WTC11 (cell line): ENCODE data around the gene KIAA1755. TPM values are rescaled to one million over a fixed set of nuclear protein-coding genes. Genes with fewer than 3 reads are reported as not detected.

Experiments used
- ATAC-seq: fragments of 200-7000 bp; cut with Tn5 transposase; 2 replicates; pipeline ENCODE4 v1.10.0; 2021; ENCODE audit warnings: mild to moderate bottlenecking, moderate library complexity
- CTCF ChIA-PET: fragments of 300-600 bp; sonication (Branson Sonifier 250); formaldehyde crosslinking; loops from one replicate; lab custom pipeline; 2021; ENCODE audit warnings: antibody characterized with exemption; lab: Charles Lee
- POLR2A ChIA-PET: fragments of 350-600 bp; sonication (Branson Sonifier 250); formaldehyde crosslinking; loops from one replicate; lab custom pipeline; 2021; ENCODE audit warnings: antibody characterized with exemption; lab: Charles Lee
- DNase-seq: peaks from one replicate; pipeline ENCODE4 v3.0.0; 2021; ENCODE audit warnings: low spot score
- H3K27ac Mint-ChIP-seq: 2 replicates; pipeline ENCODE4 v1.8.0; 2021; ENCODE audit warnings: mixed read lengths
- H3K27me3 Mint-ChIP-seq: 2 replicates; pipeline ENCODE4 v1.8.0; 2021; ENCODE audit warnings: low read depth, mild to moderate bottlenecking, moderate library complexity, mixed read lengths
- H3K36me3 Mint-ChIP-seq: 2 replicates; pipeline ENCODE4 v1.8.0; 2021; ENCODE audit warnings: mixed read lengths
- H3K4me1 Mint-ChIP-seq: 2 replicates; pipeline ENCODE4 v1.8.0; 2022; ENCODE audit warnings: mixed read lengths
- H3K4me3 Mint-ChIP-seq: 2 replicates; pipeline ENCODE4 v1.8.0; 2021; ENCODE audit warnings: mild to moderate bottlenecking, moderate library complexity, mixed read lengths
- H3K9me3 Mint-ChIP-seq: 2 replicates; pipeline ENCODE4 v1.8.0; 2021; ENCODE audit warnings: mixed read lengths
- CBFB ChIP-seq: sonication (generic); formaldehyde crosslinking; IDR thresholded peaks from 2 replicates; pipeline ENCODE4 v1.8.1; 2022; ENCODE audit warnings: mild to moderate bottlenecking, low read depth, missing genetic modification reagents
- CTCF ChIP-seq: fragments of 200-600 bp; IDR thresholded peaks from 2 replicates; pipeline ENCODE4 v1.8.0; 2022; ENCODE audit warnings: antibody characterized with exemption
- E2F4 ChIP-seq: sonication (generic); formaldehyde crosslinking; IDR thresholded peaks from 2 replicates; pipeline ENCODE4 v1.8.1; 2022; ENCODE audit warnings: low read depth, mild to moderate bottlenecking, moderate library complexity, missing genetic modification reagents, borderline replicate concordance
- ELF4 ChIP-seq: sonication (generic); formaldehyde crosslinking; IDR thresholded peaks from 2 replicates; pipeline ENCODE4 v1.8.1; 2022; ENCODE audit warnings: low read depth, mild to moderate bottlenecking, moderate library complexity, missing genetic modification reagents
- FOXP4 ChIP-seq: sonication (generic); formaldehyde crosslinking; IDR thresholded peaks from 2 replicates; pipeline ENCODE4 v1.8.0; 2022; ENCODE audit warnings: mild to moderate bottlenecking, missing genetic modification reagents
- GTF2I ChIP-seq: fragments of 250-450 bp; sonication (Bioruptor Pico); conservative IDR thresholded peaks from 2 replicates; pipeline ENCODE4 v1.4.0; 2021; ENCODE audit warnings: mild to moderate bottlenecking
- HMGXB4 ChIP-seq: sonication (generic); formaldehyde crosslinking; IDR thresholded peaks from 2 replicates; pipeline ENCODE4 v1.8.1; 2023; ENCODE audit warnings: mild to moderate bottlenecking, moderate library complexity, missing genetic modification reagents
- IRF2 ChIP-seq: sonication (generic); formaldehyde crosslinking; IDR thresholded peaks from 2 replicates; pipeline ENCODE4 v1.8.0; 2022; ENCODE audit warnings: low read depth, missing genetic modification reagents, borderline replicate concordance
- MXD4 ChIP-seq: fragments of 250-450 bp; sonication (Bioruptor Pico); IDR thresholded peaks from 2 replicates; pipeline ENCODE4 v1.8.0; 2021; ENCODE audit warnings: mild to moderate bottlenecking, moderate library complexity, borderline replicate concordance
- NFATC4 ChIP-seq: fragments of 250-450 bp; sonication (Bioruptor Pico); IDR thresholded peaks from 2 replicates; pipeline ENCODE4 v1.9.0; 2021; ENCODE audit warnings: mild to moderate bottlenecking
- OVOL2 ChIP-seq: fragments of 250-450 bp; sonication (Bioruptor Pico); IDR thresholded peaks from 2 replicates; pipeline ENCODE4 v1.9.0; 2021; ENCODE audit warnings: mild to moderate bottlenecking, borderline replicate concordance
- PRRX2 ChIP-seq: fragments of 250-450 bp; sonication (Bioruptor Pico); IDR thresholded peaks from 2 replicates; pipeline ENCODE4 v1.8.0; 2021; ENCODE audit warnings: mild to moderate bottlenecking
- SOX15 ChIP-seq: fragments of 250-450 bp; sonication (Bioruptor Pico); IDR thresholded peaks from 2 replicates; pipeline ENCODE4 v1.9.0; 2021; ENCODE audit warnings: mild to moderate bottlenecking
- TEAD1 ChIP-seq: sonication (generic); formaldehyde crosslinking; IDR thresholded peaks from 2 replicates; pipeline ENCODE4 v1.8.0; 2022; ENCODE audit warnings: mild to moderate bottlenecking, missing genetic modification reagents
- TEAD4 ChIP-seq: sonication (generic); formaldehyde crosslinking; IDR thresholded peaks from 2 replicates; pipeline ENCODE4 v1.8.0; 2022; ENCODE audit warnings: mild to moderate bottlenecking, missing genetic modification reagents
- ZNF219 ChIP-seq: sonication (generic); formaldehyde crosslinking; IDR thresholded peaks from 2 replicates; pipeline ENCODE4 v1.8.0; 2023; ENCODE audit warnings: missing genetic modification reagents, mild to moderate bottlenecking, borderline replicate concordance
- ZNF232 ChIP-seq: sonication (generic); formaldehyde crosslinking; IDR thresholded peaks from 2 replicates; pipeline ENCODE4 v1.8.0; 2022; ENCODE audit warnings: mild to moderate bottlenecking, missing genetic modification reagents
- ZNF263 ChIP-seq: sonication (generic); formaldehyde crosslinking; IDR thresholded peaks from 2 replicates; pipeline ENCODE4 v1.8.1; 2022; ENCODE audit warnings: low read depth, mild to moderate bottlenecking, moderate library complexity, missing genetic modification reagents
- ZNF396 ChIP-seq: fragments of 250-450 bp; sonication (Bioruptor Pico); IDR thresholded peaks from 2 replicates; pipeline ENCODE4 v1.8.0; 2021; ENCODE audit warnings: mild to moderate bottlenecking, moderate library complexity, borderline replicate concordance
- ZNF425 ChIP-seq: fragments of 250-450 bp; sonication (Bioruptor Pico); conservative IDR thresholded peaks from 2 replicates; pipeline ENCODE4 v1.9.0; 2021; ENCODE audit warnings: mild to moderate bottlenecking
- total RNA-seq: library from RNA; stranded (reverse); gene quantifications from 3 replicates; pipeline ENCODE4 v1.2.3, GENCODE V29; 2021
- TF ChIP-seq, protein P1 (sequence below): fragments of 250-450 bp; sonication (Bioruptor Pico); IDR thresholded peaks from 2 replicates; pipeline ENCODE4 v1.9.0; 2021; ENCODE audit warnings: mild to moderate bottlenecking
- TF ChIP-seq, protein P2 (sequence below): sonication (generic); formaldehyde crosslinking; IDR thresholded peaks from 2 replicates; pipeline ENCODE4 v1.8.1; 2022; ENCODE audit warnings: missing genetic modification reagents, borderline replicate concordance

The KIAA1755 gene
- total RNA-seq, 1 experiment from 2014 or later: 0.50 TPM

DNA sequence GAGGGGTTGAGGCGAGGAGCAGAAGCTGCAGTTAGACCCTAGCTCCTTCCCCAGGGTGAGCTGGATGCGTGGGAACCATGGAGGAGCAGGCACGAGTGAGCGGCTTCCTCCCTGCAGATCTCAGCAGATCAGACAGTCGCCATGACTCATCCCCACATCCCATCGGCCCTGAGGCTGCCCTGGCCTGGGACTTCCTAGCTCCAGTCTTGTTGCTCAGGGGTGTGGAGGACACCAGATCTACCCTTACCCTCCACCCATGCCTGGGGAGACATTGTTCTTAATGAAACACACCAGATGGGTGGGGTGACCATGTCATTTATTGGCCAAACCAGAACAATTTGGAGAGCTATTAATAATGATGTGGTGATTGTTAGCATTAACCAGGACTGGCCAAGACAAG is 59.2 kb downstream of the KIAA1755 start (continued):
- TF ChIP-seq MXD4 (CRISPR knock-in tag): no peak
- TF ChIP-seq ZNF219: no peak
- TF ChIP-seq PRRX2: no peak
- no peak for TF ChIP-seq ZNF396 (CRISPR knock-in tag)
- no peak for TF ChIP-seq ELF4 (CRISPR knock-in tag)

DNA sequence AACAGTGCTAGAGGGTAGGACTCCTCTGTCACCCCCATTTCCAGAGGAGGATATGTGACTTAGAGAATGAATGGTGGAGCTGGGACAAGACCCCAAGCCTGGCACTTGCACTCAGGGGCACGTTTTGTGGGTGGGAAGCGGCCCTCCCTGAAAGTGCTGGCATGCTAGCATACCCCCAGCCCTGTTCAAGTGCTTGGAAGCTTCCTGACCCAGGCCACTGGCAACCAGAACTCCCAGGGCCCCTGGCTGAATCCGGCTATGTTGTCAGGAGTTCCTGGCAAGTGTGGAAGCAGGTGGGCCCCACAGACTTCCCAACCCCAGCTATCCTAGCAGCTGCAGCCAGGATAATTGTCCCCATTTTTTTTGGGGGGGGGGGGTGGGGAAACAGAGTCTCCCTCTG is 59.9 kb downstream of the KIAA1755 start:
- Mint-ChIP-seq H3K36me3 (no peaks in the 10 kb centered on the region), H3K27me3 (no peaks in the 10 kb centered on the region; the same call in 1 of the 2 replicates), H3K4me3 (no peak overlapping the region), H3K9me3 (0 out of 2 replicates have a peak, but pooled peaks cover 2% of the 10 kb centered on the region), H3K27ac (no peak overlapping the region), H3K4me1 (peaks cover 12% of the 10 kb centered on the region)
- DNase-seq (no peak), ATAC-seq (no peak)
- ChIA-PET POLR2A (no interaction called here), CTCF (interaction anchor here (1.2 kb wide), 1 partner anchor 13 kb away, joined by 4 read pairs; no protein-coding TSS in a partner anchor)
- no peak for TF ChIP-seq SOX15 (CRISPR knock-in tag)
- TF ChIP-seq IRF2: no peak
- no peak for TF ChIP-seq E2F4
- TF ChIP-seq CTCF: no peak

DNA sequence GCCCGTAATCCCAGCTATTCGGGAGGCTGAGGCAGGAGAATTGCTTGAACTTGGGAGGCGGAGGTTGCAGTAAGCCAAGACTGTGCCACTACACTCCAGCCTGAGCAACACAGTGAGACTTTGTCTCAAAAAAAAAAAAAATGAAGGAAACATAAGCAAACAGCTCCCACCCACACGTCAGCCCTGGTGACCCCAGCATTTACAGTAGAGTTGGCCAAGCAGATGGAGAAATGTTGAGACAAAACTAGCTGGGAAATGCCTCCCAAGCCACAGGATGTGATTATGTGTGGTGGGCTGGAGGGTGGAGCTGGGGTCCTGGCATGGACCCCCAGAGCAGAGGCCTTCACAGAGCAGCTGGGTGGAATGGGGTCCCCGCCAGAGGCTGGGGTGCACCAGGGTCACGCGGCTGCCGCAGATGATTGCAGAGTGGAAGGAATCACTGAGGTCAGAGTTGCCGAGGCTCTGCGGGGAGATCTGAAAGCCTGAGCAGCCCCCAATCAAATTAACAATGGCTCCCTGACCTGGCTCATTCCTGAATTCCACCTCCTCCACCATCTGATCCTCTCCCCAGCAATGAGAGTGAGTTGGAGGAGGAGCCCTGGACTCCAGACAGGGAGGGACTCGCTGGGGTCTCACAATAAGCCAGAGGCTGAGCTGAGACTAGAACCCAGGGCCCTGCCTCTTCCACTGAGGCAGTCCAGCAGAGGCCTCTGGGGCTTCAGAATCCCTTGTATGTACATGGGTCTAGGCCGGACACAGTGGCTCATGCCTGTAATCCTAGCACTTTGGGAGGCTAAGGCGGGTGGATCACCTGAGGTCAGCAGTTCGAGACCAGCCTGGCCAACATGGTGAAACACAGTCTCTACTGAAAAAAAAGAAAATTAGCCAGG is 60.8 kb downstream of the KIAA1755 start:
- H3K4me1 Mint-ChIP-seq: peaks cover 12% of the 10 kb centered on the region
- no peaks in the 10 kb centered on the region for H3K36me3 Mint-ChIP-seq
- ChIA-PET CTCF (no interaction called here), POLR2A (no interaction called here)
- no peak overlapping the region for H3K4me3 Mint-ChIP-seq
- ATAC-seq (no peak), DNase-seq (no peak)
- H3K9me3 Mint-ChIP-seq: peaks cover 2% of the 10 kb centered on the region
- H3K27ac Mint-ChIP-seq: no peak overlapping the region
- H3K27me3 Mint-ChIP-seq: no peaks in the 10 kb centered on the region; the same call in 1 of the 2 replicates
- TF ChIP-seq, protein P1, sequence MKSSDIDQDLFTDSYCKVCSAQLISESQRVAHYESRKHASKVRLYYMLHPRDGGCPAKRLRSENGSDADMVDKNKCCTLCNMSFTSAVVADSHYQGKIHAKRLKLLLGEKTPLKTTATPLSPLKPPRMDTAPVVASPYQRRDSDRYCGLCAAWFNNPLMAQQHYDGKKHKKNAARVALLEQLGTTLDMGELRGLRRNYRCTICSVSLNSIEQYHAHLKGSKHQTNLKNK (CRISPR knock-in tag): no peak
- TF ChIP-seq, protein P2, sequence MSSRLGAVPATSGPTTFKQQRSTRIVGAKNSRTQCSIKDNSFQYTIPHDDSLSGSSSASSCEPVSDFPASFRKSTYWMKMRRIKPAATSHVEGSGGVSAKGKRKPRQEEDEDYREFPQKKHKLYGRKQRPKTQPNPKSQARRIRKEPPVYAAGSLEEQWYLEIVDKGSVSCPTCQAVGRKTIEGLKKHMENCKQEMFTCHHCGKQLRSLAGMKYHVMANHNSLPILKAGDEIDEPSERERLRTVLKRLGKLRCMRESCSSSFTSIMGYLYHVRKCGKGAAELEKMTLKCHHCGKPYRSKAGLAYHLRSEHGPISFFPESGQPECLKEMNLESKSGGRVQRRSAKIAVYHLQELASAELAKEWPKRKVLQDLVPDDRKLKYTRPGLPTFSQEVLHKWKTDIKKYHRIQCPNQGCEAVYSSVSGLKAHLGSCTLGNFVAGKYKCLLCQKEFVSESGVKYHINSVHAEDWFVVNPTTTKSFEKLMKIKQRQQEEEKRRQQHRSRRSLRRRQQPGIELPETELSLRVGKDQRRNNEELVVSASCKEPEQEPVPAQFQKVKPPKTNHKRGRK: no peak
- TF ChIP-seq NFATC4 (CRISPR knock-in tag) (no peak), ZNF396 (CRISPR knock-in tag) (no peak), ZNF263 (CRISPR knock-in tag) (no peak), FOXP4 (CRISPR knock-in tag) (no peak), TEAD1 (CRISPR knock-in tag) (no peak), ZNF425 (CRISPR knock-in tag) (no peak), TEAD4 (CRISPR knock-in tag) (no peak), CBFB (CRISPR knock-in tag) (no peak), HMGXB4 (CRISPR knock-in tag) (no peak), ZNF219 (no peak), PRRX2 (no peak), GTF2I (CRISPR knock-in tag) (no peak), ZNF232 (no peak), OVOL2 (CRISPR knock-in tag) (no peak)
